ENCODE measurements around the gene XKR7.

Gene XKR7

GRCh38 chr20:32006841-32007786 is 39.2 kb downstream of the XKR7 start:
- TF ChIP-seq ZBTB7A (IDR thresholded peaks at IDR 0.05; ENCODE audit: low read depth) (no peak), MAX (IDR thresholded peaks at IDR 0.05) (no peak), CEBPB (IDR thresholded peaks at IDR 0.05) (no peak), YY1 (IDR thresholded peaks at IDR 0.05; ENCODE audit: low read depth) (no peak), CREB1 (IDR thresholded peaks at IDR 0.05; ENCODE audit: low read depth) (no peak)

- no peak for TF ChIP-seq TCF12 (IDR thresholded peaks at IDR 0.05; ENCODE audit: low read depth)
- TF ChIP-seq EP300 (IDR thresholded peaks at IDR 0.05; ENCODE audit: borderline replicate concordance) = no peak
- TF ChIP-seq TEAD4 (IDR thresholded peaks at IDR 0.05) = no peak
- TF ChIP-seq USF1 (IDR thresholded peaks at IDR 0.05) = no peak
- no peak for TF ChIP-seq ZBTB7A (IDR thresholded peaks at IDR 0.05; ENCODE audit: low read depth)
- no peak for TF ChIP-seq CEBPB (IDR thresholded peaks at IDR 0.05)
- TF ChIP-seq FOXM1 (IDR thresholded peaks at IDR 0.05; ENCODE audit: borderline replicate concordance, low read depth) = no peak
- TF ChIP-seq REST (IDR thresholded peaks at IDR 0.05; ENCODE audit: low read depth) = no peak
Observed at GRCh38 chr20:32007787-32008616, 40.1 kb downstream of the XKR7 start.

GRCh38 chr20:32009564-32009963 is 41.6 kb downstream of the XKR7 start:
- TF ChIP-seq FOXM1 (IDR thresholded peaks at IDR 0.05; ENCODE audit: borderline replicate concordance, low read depth) (no peak), TAF1 (IDR thresholded peaks at IDR 0.05; ENCODE audit: low read depth) (no peak), EGR1 (IDR thresholded peaks at IDR 0.05) (no peak), NFIC (IDR thresholded peaks at IDR 0.05) (no peak), EP300 (IDR thresholded peaks at IDR 0.05; ENCODE audit: borderline replicate concordance) (no peak), REST (IDR thresholded peaks at IDR 0.05; ENCODE audit: low read depth) (no peak), MAX (IDR thresholded peaks at IDR 0.05) (no peak), RAD21 (IDR thresholded peaks at IDR 0.05; ENCODE audit: low read depth) (no peak), USF1 (IDR thresholded peaks at IDR 0.05) (no peak), TEAD4 (IDR thresholded peaks at IDR 0.05) (no peak), CEBPB (IDR thresholded peaks at IDR 0.05) (no peak), ZBTB7A (IDR thresholded peaks at IDR 0.05; ENCODE audit: low read depth) (no peak), YY1 (IDR thresholded peaks at IDR 0.05; ENCODE audit: low read depth) (no peak)

- no peak for TF ChIP-seq FOXM1 (IDR thresholded peaks at IDR 0.05; ENCODE audit: borderline replicate concordance, low read depth)
- no peak for TF ChIP-seq CREB1 (IDR thresholded peaks at IDR 0.05; ENCODE audit: low read depth)
- no peak for TF ChIP-seq MAX (IDR thresholded peaks at IDR 0.05)
- TF ChIP-seq YY1 (IDR thresholded peaks at IDR 0.05; ENCODE audit: low read depth) = no peak
- no peak for TF ChIP-seq TCF12 (IDR thresholded peaks at IDR 0.05; ENCODE audit: low read depth)
- no peak for TF ChIP-seq TEAD4 (IDR thresholded peaks at IDR 0.05)
- no peak for TF ChIP-seq NFIC (IDR thresholded peaks at IDR 0.05)
- no peak for TF ChIP-seq EGR1 (IDR thresholded peaks at IDR 0.05)
- no peak for TF ChIP-seq EP300 (IDR thresholded peaks at IDR 0.05; ENCODE audit: borderline replicate concordance)
- TF ChIP-seq REST (IDR thresholded peaks at IDR 0.05; ENCODE audit: low read depth) = no peak
Observed at GRCh38 chr20:32010101-32010500, 42.1 kb downstream of the XKR7 start, which contains the start of gene CCM2L. TSS of gene CCM2L (plus strand) at chr20:32010438. CDS start at chr20:32010455, 17 bp downstream.
